ENCODE results near the gene MRPS7. TPM values are rescaled to one million over a fixed set of nuclear protein-coding genes. Genes with fewer than 3 reads are reported as not detected.
"Not testable (repeated sequence)": the region's sequence is repeated elsewhere in the genome, so short reads cannot be mapped to it uniquely, and the experiment has no call there.

The MRPS7 gene
- total RNA-seq, 2 experiments from 2014 or later, result 51.4 to 63.8 TPM

DNA sequence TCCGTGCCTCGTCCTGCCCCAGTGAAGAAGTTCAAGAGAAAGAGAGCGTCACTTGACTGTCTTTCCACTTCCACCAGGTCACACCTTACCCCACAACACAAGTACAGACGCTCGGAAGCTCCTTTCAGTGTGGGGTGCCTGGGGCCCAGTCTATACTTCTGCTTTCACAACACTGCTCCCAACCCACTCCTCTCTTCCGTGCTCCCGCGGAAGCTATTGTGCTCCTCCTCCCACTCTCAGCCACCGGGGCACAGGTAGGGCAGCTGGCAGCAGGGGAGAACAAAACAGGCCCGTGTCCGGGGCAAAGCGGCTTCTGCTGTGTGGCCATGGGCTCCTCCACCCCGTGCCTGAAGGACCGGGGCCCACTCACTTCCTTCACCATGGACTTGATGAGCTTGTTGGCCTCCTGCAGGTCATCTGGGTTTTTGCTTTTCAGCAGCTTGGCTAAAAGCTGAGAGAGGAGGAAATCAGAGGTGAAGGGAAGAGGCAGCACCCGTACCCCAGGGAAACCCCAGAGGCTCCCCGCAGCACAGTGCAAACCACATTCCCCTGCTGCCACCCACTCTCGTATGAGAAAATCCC is 19.1 kb upstream of the MRPS7 start:
- Mint-ChIP-seq H3K4me3 (no peak overlapping the region), H3K27me3 (no peaks in the 10 kb centered on the region), H3K9me3 (ENCODE audit: low read depth) (no peaks in the 10 kb centered on the region), H3K27ac (peak overlapping the region; percentile 69), H3K36me3 (ENCODE audit: low read depth) (peaks cover 62% of the 10 kb centered on the region), H3K4me1 (peaks cover 63% of the 10 kb centered on the region)
- CTCF ChIA-PET, result interaction anchor here (1.1 to 5.8 kb wide), 7 partner anchors 19 to 128 kb away, joined by 3 to 60 read pairs (median 6); partner anchors contain the start of genes GGA3, MIF4GD, MRPS7 and NUP85
- DNase-seq, result peak; percentile 52
- POLR2A ChIA-PET, result interaction anchor here (3.4 kb wide), 1 partner anchor 18 kb away, joined by 14 read pairs; the partner anchor contains the start of genes GGA3 and MRPS7
- intact Hi-C loops (cut with DNase I, micrococcal nuclease), result no loop called here
- peak; percentile 12 for ATAC-seq

DNA sequence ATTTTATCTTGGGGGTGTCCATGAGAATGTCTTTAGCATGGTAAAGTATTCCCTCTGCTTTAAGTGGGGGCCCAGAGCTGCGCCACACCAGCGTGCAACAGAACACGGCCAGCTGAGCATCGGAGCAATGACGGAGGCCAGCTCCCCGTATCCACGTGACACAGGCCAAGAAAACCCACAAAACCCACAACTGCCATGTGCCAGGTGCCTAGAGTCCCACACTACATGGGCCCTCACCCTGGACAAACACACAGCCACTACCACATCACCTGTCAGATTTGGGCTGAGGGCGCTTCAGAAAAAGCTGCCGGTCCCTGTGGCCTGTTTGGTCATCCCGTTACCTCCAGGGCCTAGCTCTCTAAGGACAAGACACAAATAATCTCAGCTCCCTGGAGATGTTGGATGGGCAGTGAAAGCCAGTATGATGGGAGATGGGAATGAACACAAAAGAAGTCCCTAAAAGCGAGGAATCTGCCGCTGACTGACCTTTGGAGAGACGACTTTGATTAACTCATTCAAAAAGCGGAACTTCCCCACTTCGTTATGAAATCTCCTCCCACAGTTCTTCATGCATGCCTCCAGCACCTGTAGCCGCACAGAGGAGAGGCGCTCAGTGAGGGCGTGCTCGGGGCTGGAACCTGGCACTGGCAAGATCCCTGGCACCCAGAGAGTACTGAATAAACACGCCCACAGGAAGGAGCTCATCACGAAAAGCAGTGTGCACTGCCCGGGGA is 17.4 kb upstream of the MRPS7 start:
- H3K36me3 Mint-ChIP-seq (ENCODE audit: low read depth), result peaks cover 60% of the 10 kb centered on the region
- CTCF ChIA-PET, result interaction anchor here (0.5 to 5.8 kb wide), 7 partner anchors 13 to 225 kb away, joined by 3 to 60 read pairs (median 4); partner anchors contain the start of genes GGA3, MRPS7 and SLC25A19

DNA sequence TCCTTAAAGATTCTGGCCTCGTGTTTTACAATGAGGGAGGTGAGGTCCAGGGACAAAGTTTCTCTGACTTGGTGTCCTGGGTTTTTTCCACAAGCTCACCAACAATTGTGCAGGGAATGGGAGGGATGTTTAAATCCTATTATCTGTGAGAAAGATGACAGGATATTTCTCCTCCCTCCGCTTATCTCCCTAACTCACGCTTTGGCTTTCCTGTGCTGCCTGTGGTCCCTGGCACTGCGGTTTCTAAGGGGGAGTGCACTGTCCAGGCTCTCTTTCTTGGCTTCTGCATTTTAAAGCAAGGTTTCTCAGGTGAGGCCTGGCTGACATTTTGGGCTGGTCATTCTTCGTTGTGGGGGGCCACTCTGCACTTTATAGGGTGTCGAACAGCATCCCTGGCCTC is 16.7 kb upstream of the MRPS7 start:
- H3K4me3 Mint-ChIP-seq, result no peak overlapping the region
- H3K27ac Mint-ChIP-seq, result no peak overlapping the region
- H3K36me3 Mint-ChIP-seq (ENCODE audit: low read depth), result peaks cover 60% of the 10 kb centered on the region
- H3K9me3 Mint-ChIP-seq (ENCODE audit: low read depth), result no peaks in the 10 kb centered on the region
- POLR2A ChIA-PET, result interaction anchor here (0.6 to 1.2 kb wide), 3 partner anchors 15 to 152 kb away, joined by 3 to 4 read pairs (median 3); no protein-coding TSS in a partner anchor
- DNase-seq (no peak), ATAC-seq (no peak)
- intact Hi-C loops (cut with DNase I, micrococcal nuclease), result no loop called here
- CTCF ChIA-PET, result interaction anchor here (0.8 to 1.4 kb wide), 4 partner anchors 13 to 226 kb away, joined by 3 to 5 read pairs (median 4); no protein-coding TSS in a partner anchor
- no peaks in the 10 kb centered on the region for H3K27me3 Mint-ChIP-seq
- peaks cover 72% of the 10 kb centered on the region for H3K4me1 Mint-ChIP-seq

More for the DNA sequence above, 17.4 kb upstream of the MRPS7 start:
- H3K27me3 Mint-ChIP-seq, result no peaks in the 10 kb centered on the region
- intact Hi-C loops (cut with DNase I, micrococcal nuclease), result no loop called here
- no peak overlapping the region for H3K4me3 Mint-ChIP-seq
- POLR2A ChIA-PET, result interaction anchor here (0.5 to 1.2 kb wide), 5 partner anchors 16 to 210 kb away, joined by 3 to 4 read pairs (median 3); no protein-coding TSS in a partner anchor
- ATAC-seq (peak; percentile 49), DNase-seq (peak; percentile 64)
- H3K27ac Mint-ChIP-seq, result peak overlapping the region; percentile 37
- H3K9me3 Mint-ChIP-seq (ENCODE audit: low read depth), result no peaks in the 10 kb centered on the region
- peaks cover 64% of the 10 kb centered on the region for H3K4me1 Mint-ChIP-seq

DNA sequence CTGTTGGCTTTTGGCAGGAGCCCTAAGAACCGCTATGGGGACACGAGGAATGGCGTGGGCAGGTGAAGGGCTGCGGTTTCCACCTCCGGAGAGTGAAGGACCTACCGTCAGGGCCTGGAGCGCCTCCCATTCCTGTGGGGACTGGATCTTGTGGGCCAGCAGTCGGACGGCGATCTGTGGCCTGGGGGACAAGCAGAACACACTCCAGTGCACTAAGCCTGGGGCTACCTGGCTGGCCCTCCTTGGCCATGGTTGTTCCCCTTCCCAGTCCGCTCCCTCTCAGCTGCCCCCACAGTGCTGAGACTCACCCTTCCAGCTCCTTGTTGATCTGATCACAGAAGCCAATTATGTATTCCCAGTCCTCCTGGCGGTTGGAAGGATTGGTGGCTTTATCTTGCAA is 15.3 kb upstream of the MRPS7 start:
- no peaks in the 10 kb centered on the region for H3K27me3 Mint-ChIP-seq
- DNase-seq (no peak), ATAC-seq (no peak)
- no peak overlapping the region for H3K27ac Mint-ChIP-seq
- intact Hi-C loops (cut with DNase I, micrococcal nuclease), result no loop called here
- POLR2A ChIA-PET, result interaction anchor here (0.6 to 1.0 kb wide), 3 partner anchors 16 to 575 kb away, joined by 3 to 5 read pairs (median 3); no protein-coding TSS in a partner anchor
- peaks cover 53% of the 10 kb centered on the region for H3K36me3 Mint-ChIP-seq (ENCODE audit: low read depth)
- H3K9me3 Mint-ChIP-seq (ENCODE audit: low read depth), result no peaks in the 10 kb centered on the region
- CTCF ChIA-PET, result interaction anchor here (0.6 to 4.9 kb wide), 4 partner anchors 7 to 850 kb away, joined by 3 to 50 read pairs (median 4); partner anchors contain the start of genes GGA3 and MRPS7
- no peak overlapping the region for H3K4me3 Mint-ChIP-seq
- peaks cover 77% of the 10 kb centered on the region for H3K4me1 Mint-ChIP-seq

DNA sequence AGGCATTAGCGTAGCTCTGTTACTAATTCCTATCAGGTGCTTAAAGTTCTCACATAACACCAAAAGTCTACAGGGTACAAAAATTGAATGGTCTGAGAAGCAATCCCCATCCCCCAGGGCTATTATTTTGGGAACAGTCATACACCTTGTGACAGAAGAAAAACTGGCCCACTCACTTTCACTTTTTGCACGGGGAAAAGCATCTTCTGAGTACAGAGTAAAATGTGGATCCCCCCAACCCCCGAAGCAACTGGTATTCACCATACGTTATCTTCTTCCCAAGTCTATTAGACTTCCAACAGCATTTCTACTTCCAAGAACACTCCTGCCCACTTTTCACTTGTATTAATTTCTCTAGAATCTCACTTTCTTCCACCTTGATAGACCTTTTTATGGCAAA is 12.1 kb upstream of the MRPS7 start:
- H3K9me3 Mint-ChIP-seq (ENCODE audit: low read depth), result no peaks in the 10 kb centered on the region
- no peaks in the 10 kb centered on the region for H3K27me3 Mint-ChIP-seq
- ATAC-seq, result peak; percentile 18
- DNase-seq, result peak; percentile 39
- H3K4me1 Mint-ChIP-seq, result peaks cover 74% of the 10 kb centered on the region
- POLR2A ChIA-PET, result interaction anchor here (0.6 to 4.2 kb wide), 9 partner anchors 9 to 1485 kb away, joined by 3 to 73 read pairs (median 4); partner anchors contain the start of genes GGA3, MIF4GD, MRPS7 and SLC25A19
- peak overlapping the region; percentile 64 for H3K4me3 Mint-ChIP-seq
- intact Hi-C loops (cut with DNase I, micrococcal nuclease), result no loop called here
- CTCF ChIA-PET, result interaction anchor here (0.7 to 4.9 kb wide), 14 partner anchors 9 to 288 kb away, joined by 3 to 50 read pairs (median 6); partner anchors contain the start of genes GGA3, GRB2, MIF4GD and MRPS7
- H3K36me3 Mint-ChIP-seq (ENCODE audit: low read depth), result peaks cover 34% of the 10 kb centered on the region
- H3K27ac Mint-ChIP-seq, result peak overlapping the region; percentile 97

DNA sequence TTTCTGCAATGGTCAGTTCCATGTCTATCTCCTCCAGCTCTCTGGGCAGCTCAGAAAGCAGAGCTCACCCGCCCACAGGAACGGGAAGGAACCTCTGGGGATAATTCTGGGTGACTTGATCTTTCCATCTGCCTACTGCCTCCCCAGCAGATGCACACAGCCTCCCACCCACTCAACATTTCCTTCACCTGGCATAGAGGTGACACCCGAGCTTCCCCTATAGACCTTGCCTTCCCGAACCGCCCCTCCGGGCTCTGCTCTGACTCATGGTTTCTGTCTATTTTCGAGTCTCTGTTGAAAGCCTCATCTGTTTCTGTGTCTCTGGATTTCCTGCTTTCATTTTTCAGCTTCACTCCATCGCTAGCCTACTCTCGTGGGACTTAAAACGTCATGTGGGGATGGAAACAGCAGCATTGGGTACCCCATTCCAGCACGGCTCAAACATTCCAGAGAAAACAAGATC is 11.6 kb upstream of the MRPS7 start:
- ChIA-PET CTCF (interaction anchor here (0.7 to 4.9 kb wide), 14 partner anchors 8 to 289 kb away, joined by 3 to 50 read pairs (median 6); partner anchors contain the start of genes GGA3, GRB2, MIF4GD and MRPS7), POLR2A (interaction anchor here (0.6 to 4.2 kb wide), 10 partner anchors 9 to 1484 kb away, joined by 3 to 73 read pairs (median 4); partner anchors contain the start of genes GGA3, MIF4GD, MRPS7 and SLC25A19)
- H3K4me1 Mint-ChIP-seq, result peaks cover 74% of the 10 kb centered on the region
- H3K27ac Mint-ChIP-seq, result peak overlapping the region; percentile 97
- DNase-seq (peak; percentile 90), ATAC-seq (peak; percentile 97)
- H3K36me3 Mint-ChIP-seq (ENCODE audit: low read depth), result peaks cover 31% of the 10 kb centered on the region
- intact Hi-C loops (cut with DNase I, micrococcal nuclease), result loop anchor here (1.0 to 2.0 kb wide), 5 partner anchors 11 to 155 kb away; partner anchors contain the start of genes GGA3 (in 2 of the 2), MRPS7 (in 2 of the 2), GRB2 (in 1 of the 2) and MIF4GD (in 1 of the 2)
- H3K27me3 Mint-ChIP-seq, result no peaks in the 10 kb centered on the region
- peak overlapping the region; percentile 64 for H3K4me3 Mint-ChIP-seq
- no peaks in the 10 kb centered on the region for H3K9me3 Mint-ChIP-seq (ENCODE audit: low read depth)

DNA sequence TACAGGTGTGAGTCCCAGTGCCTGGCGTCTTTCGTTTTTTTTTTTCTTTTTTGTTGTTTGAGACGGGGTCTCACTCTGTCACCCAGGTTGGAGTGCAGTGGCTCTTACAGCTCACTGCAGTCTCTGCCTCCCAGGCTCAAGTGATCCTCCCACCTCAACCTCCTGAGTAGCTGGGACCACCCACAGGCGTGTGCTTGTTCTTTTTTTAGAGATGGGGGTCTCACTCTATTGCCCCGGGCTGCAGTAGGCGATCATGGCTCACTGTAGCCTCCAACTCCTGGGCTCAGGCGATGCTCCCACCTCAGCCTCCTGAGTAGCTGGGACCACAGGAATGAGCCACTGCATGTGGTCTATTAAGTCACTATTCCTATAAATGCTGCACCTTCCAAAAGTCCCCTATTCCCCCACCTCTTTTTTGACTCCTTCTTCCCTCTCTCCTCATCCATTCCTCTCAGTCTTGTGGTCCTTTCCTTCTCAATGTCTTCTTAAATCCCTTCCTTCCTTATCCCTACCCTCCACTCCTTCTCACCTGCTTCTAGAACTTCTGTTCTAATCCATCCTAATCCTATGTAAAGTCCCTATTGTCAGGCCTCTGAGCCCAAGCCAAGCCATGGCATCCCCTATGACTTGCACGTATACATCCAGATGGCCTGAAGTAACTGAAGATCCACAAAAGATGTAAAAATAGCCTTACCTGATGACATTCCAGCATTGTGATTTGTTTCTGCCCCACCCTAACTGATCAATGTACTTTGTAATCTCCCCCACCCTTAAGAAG is 9.5 kb upstream of the MRPS7 start:
- no peak overlapping the region for H3K4me3 Mint-ChIP-seq
- ChIA-PET CTCF (interaction anchor here (0.6 to 4.8 kb wide), 6 partner anchors 9 to 649 kb away, joined by 3 to 46 read pairs (median 5); partner anchors contain the start of genes GGA3, MIF4GD and MRPS7), POLR2A (interaction anchor here (4.2 kb wide), 1 partner anchor 9 kb away, joined by 73 read pairs; the partner anchor contains the start of genes GGA3 and MRPS7)
- intact Hi-C loops (cut with DNase I, micrococcal nuclease), result no loop called here
- H3K9me3 Mint-ChIP-seq (ENCODE audit: low read depth), result no peaks in the 10 kb centered on the region
- H3K27me3 Mint-ChIP-seq, result no peaks in the 10 kb centered on the region
- H3K27ac Mint-ChIP-seq, result peak overlapping the region; percentile 82
- ATAC-seq (no peak), DNase-seq (no peak)
- peaks cover 83% of the 10 kb centered on the region for H3K4me1 Mint-ChIP-seq
- peaks cover 16% of the 10 kb centered on the region for H3K36me3 Mint-ChIP-seq (ENCODE audit: low read depth)

DNA sequence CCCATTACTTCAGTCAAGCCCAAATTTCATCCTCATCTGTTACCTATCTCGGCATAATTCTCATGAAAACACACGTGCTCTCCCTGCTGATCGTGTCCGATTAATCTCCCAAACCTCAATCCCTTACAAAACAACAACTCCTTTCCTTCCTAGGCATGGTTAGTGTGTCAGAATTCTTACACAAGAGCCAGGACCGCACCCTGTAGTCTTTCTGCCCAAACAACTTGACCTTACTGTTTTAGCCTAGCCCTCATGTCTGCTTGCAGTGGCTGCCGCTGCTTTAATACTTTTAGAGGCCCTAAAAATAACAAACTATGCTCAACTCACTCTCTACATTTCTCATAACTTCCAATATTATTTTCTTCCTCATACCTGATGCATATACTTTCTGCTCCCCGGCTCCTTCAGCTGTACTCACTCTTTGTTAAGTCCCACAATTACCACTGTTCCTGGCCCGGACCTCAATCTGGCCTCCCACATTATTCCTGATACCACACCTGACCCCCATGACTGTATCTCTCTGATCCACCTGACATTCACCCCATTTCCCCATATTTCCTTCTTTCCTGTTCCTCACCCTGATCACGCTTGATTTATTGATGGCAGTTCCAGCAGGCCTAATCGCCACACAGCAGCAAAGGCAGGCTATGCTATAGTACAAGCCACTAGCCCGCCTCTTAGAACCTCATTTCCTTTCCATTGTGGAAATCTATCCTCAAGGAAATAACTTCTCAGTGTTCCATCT is 5.6 kb upstream of the MRPS7 start:
- ATAC-seq; H3K9me3 Mint-ChIP-seq (ENCODE audit: low read depth); CTCF ChIA-PET; DNase-seq; POLR2A ChIA-PET; H3K27me3 Mint-ChIP-seq; H3K4me3 Mint-ChIP-seq; intact Hi-C loops (cut with DNase I, micrococcal nuclease): not testable (repeated sequence)
- peaks cover 82% of the 10 kb centered on the region for H3K4me1 Mint-ChIP-seq
- peaks cover 19% of the 10 kb centered on the region for H3K36me3 Mint-ChIP-seq (ENCODE audit: low read depth)
- H3K27ac Mint-ChIP-seq, result peak overlapping the region; percentile 67

DNA sequence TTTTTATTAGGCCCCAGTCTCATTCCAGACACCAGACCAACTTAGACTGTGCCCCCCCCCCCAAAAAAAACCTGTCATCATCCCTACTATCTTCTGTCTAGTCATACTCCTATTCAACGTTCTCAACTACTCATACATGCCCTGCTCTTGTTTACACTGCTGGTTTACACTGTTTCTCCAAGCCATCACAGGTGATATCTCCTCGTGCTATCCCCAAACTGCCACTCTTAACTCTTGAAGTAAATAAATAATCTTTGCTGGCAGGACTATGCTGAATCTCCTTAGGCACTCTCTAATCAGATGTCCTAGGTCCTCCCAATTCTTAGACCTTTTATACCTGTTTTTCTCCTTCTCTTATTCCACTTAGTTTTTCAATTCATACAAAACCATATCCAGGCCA is 4.5 kb upstream of the MRPS7 start:
- CTCF ChIA-PET; H3K27me3 Mint-ChIP-seq; POLR2A ChIA-PET; ATAC-seq; H3K9me3 Mint-ChIP-seq (ENCODE audit: low read depth); DNase-seq; intact Hi-C loops (cut with DNase I, micrococcal nuclease); H3K4me3 Mint-ChIP-seq: not testable (repeated sequence)
- peak overlapping the region; percentile 45 for H3K27ac Mint-ChIP-seq
- H3K4me1 Mint-ChIP-seq, result peaks cover 72% of the 10 kb centered on the region
- peaks cover 15% of the 10 kb centered on the region for H3K36me3 Mint-ChIP-seq (ENCODE audit: low read depth)

All from activated CD4-positive, alpha-beta T cell treated with anti-CD3 and anti-CD28 coated beads for 36 hours (primary cell).